ENCODE measurements around the gene COL15A1.

COL15A1 gene

DNA sequence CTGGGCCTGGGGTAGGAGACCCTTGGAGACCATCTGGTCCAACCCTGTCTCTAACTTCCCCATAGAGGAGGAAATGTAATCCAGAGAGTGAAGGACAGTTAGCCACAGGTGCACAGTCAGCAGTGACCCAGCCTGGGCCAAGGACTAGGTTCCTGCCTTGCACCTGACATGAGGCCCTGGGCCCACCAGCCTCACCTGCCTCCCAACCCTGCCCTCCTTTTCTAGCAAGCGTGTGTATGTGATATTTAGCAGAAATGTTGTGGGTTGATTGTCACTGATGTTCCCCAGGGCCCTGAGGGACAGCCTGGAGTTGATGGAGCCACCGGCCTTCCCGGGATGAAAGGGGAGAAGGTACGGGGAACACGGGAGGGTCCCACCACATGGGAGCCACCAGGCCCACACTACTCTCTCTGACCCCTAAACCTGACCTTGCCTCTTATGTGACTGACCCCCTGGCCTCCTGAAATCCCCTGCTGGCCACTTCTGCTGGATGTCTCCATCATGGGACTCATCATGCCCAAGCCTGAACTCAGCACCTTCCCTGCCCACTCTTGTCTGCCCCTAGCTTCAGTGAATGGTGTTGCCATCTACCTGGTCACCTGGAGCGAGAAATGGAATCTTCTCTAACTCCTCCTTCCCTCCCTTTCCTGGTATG lies 82.0 kb downstream of the COL15A1 start:
- H3K9ac ChIP-seq (ENCODE audit: low read length), result no peak overlapping the region
- no peaks in the 10 kb centered on the region for H3K36me3 ChIP-seq (replicated peaks; ENCODE audit: low read depth, low read length)
- TF ChIP-seq, protein P1, sequence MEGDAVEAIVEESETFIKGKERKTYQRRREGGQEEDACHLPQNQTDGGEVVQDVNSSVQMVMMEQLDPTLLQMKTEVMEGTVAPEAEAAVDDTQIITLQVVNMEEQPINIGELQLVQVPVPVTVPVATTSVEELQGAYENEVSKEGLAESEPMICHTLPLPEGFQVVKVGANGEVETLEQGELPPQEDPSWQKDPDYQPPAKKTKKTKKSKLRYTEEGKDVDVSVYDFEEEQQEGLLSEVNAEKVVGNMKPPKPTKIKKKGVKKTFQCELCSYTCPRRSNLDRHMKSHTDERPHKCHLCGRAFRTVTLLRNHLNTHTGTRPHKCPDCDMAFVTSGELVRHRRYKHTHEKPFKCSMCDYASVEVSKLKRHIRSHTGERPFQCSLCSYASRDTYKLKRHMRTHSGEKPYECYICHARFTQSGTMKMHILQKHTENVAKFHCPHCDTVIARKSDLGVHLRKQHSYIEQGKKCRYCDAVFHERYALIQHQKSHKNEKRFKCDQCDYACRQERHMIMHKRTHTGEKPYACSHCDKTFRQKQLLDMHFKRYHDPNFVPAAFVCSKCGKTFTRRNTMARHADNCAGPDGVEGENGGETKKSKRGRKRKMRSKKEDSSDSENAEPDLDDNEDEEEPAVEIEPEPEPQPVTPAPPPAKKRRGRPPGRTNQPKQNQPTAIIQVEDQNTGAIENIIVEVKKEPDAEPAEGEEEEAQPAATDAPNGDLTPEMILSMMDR (IDR thresholded peaks at IDR 0.05; ENCODE audit: low read depth, low read length), result no peak
- TF ChIP-seq EZH2phosphoT487 (IDR thresholded peaks at IDR 0.05; ENCODE audit: low read depth), result no peak
- no peaks in the 10 kb centered on the region for H3K9me3 ChIP-seq (ENCODE audit: insufficient read depth, low read length)
- H3K27me3 ChIP-seq (ENCODE audit: low read depth, low read length), result peaks cover 3% of the 10 kb centered on the region; the same call in 1 of the 2 replicates
- H3K4me2 ChIP-seq (ENCODE audit: low read length), result no peak overlapping the region
- H4K20me1 ChIP-seq (ENCODE audit: insufficient read depth, low read length), result no peaks in the 10 kb centered on the region
- no peak overlapping the region for H3K4me3 ChIP-seq (ENCODE audit: low read length)
- H3K4me1 ChIP-seq (ENCODE audit: low read length), result no peaks in the 10 kb centered on the region
- no peak overlapping the region for H2AFZ ChIP-seq (ENCODE audit: low read depth, low read length)
- no peaks in the 10 kb centered on the region for H3K79me2 ChIP-seq (ENCODE audit: low read length)
- H3K27ac ChIP-seq (ENCODE audit: low read length), result no peak overlapping the region

GRCh38 chr9:99026271-99026955 lies 82.7 kb downstream of the COL15A1 start:
- Histone ChIP-seq H3K79me2 (ENCODE audit: low read length) (no peaks in the 10 kb centered on the region), H3K4me1 (ENCODE audit: low read length) (no peaks in the 10 kb centered on the region), H3K9me3 (ENCODE audit: insufficient read depth, low read length) (no peaks in the 10 kb centered on the region), H3K27ac (ENCODE audit: low read length) (no peak overlapping the region), H3K27me3 (ENCODE audit: low read depth, low read length) (peaks cover 3% of the 10 kb centered on the region; the same call in 1 of the 2 replicates), H4K20me1 (ENCODE audit: insufficient read depth, low read length) (no peaks in the 10 kb centered on the region), H3K4me3 (ENCODE audit: low read length) (no peak overlapping the region), H3K9ac (ENCODE audit: low read length) (no peak overlapping the region), H3K4me2 (ENCODE audit: low read length) (no peak overlapping the region), H2AFZ (ENCODE audit: low read depth, low read length) (no peak overlapping the region), H3K36me3 (replicated peaks; ENCODE audit: low read depth, low read length) (no peaks in the 10 kb centered on the region)
- no peak for TF ChIP-seq EZH2phosphoT487 (IDR thresholded peaks at IDR 0.05; ENCODE audit: low read depth)
- TF ChIP-seq, protein P1 (IDR thresholded peaks at IDR 0.05; ENCODE audit: low read depth, low read length), result no peak

GRCh38 chr9:99026956-99027298 lies 83.2 kb downstream of the COL15A1 start:
- Histone ChIP-seq H3K27ac (ENCODE audit: low read length) (no peak overlapping the region), H3K4me2 (ENCODE audit: low read length) (no peak overlapping the region), H3K4me1 (ENCODE audit: low read length) (no peaks in the 10 kb centered on the region), H3K9me3 (ENCODE audit: insufficient read depth, low read length) (no peaks in the 10 kb centered on the region), H3K36me3 (replicated peaks; ENCODE audit: low read depth, low read length) (no peaks in the 10 kb centered on the region), H4K20me1 (ENCODE audit: insufficient read depth, low read length) (no peaks in the 10 kb centered on the region), H3K79me2 (ENCODE audit: low read length) (no peaks in the 10 kb centered on the region), H2AFZ (ENCODE audit: low read depth, low read length) (no peak overlapping the region), H3K4me3 (ENCODE audit: low read length) (no peak overlapping the region), H3K9ac (ENCODE audit: low read length) (no peak overlapping the region), H3K27me3 (ENCODE audit: low read depth, low read length) (peaks cover 3% of the 10 kb centered on the region; the same call in 1 of the 2 replicates)
- no peak for TF ChIP-seq EZH2phosphoT487 (IDR thresholded peaks at IDR 0.05; ENCODE audit: low read depth)
- TF ChIP-seq, protein P1 (IDR thresholded peaks at IDR 0.05; ENCODE audit: low read depth, low read length), result no peak

DNA sequence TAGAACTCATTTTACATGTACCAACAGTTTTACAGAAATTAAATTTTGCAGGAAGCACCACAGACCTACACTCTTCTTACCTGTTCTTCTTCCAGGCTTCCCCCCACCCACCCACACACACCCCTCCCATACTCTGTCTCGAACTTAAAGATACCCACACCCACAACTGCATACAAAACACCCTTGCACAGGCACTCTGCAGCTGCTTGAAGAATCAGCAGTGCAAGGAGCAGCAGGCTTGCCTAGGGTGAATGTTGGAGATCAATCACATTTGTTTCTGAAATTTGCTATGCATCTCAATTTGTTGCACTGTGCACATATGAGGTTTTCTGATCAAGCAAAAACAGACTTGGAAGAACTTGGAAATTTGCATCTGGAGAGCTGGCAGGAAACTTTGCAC lies 83.7 kb downstream of the COL15A1 start:
- H3K4me3 ChIP-seq (ENCODE audit: low read length), result no peak overlapping the region
- TF ChIP-seq EZH2phosphoT487 (IDR thresholded peaks at IDR 0.05; ENCODE audit: low read depth), result no peak

More for the DNA sequence above, 83.7 kb downstream of the COL15A1 start:
- Histone ChIP-seq H3K9ac (ENCODE audit: low read length) (no peak overlapping the region), H3K4me2 (ENCODE audit: low read length) (no peak overlapping the region), H3K79me2 (ENCODE audit: low read length) (no peaks in the 10 kb centered on the region), H3K4me1 (ENCODE audit: low read length) (no peaks in the 10 kb centered on the region), H3K27me3 (ENCODE audit: low read depth, low read length) (peaks cover 3% of the 10 kb centered on the region; the same call in 1 of the 2 replicates), H3K9me3 (ENCODE audit: insufficient read depth, low read length) (no peaks in the 10 kb centered on the region), H2AFZ (ENCODE audit: low read depth, low read length) (no peak overlapping the region), H3K36me3 (replicated peaks; ENCODE audit: low read depth, low read length) (no peaks in the 10 kb centered on the region), H3K27ac (ENCODE audit: low read length) (no peak overlapping the region), H4K20me1 (ENCODE audit: insufficient read depth, low read length) (no peaks in the 10 kb centered on the region)
